HG03520 (cell line): ENCODE results near the gene CTLA4.
A peak's percentile ranks its signal among the peaks of the same experiment; 100 is the strongest.

Experiments
- ATAC-seq: cut with Tn5 transposase; IDR thresholded peaks from one replicate; pipeline ENCODE4 v1.9.1; 2021; ENCODE audit warnings: mild to moderate bottlenecking, moderate library complexity; ENCODE audit not compliant: unreplicated experiment

The CTLA4 gene

GRCh38 chr2:203867561-203868200, at the start of gene CTLA4:
Gene CTLA4, plus strand, starts transcription at chr2:203867771. Its CDS starts 172 bp downstream, at chr2:203867943.
- ATAC-seq: no peak

DNA sequence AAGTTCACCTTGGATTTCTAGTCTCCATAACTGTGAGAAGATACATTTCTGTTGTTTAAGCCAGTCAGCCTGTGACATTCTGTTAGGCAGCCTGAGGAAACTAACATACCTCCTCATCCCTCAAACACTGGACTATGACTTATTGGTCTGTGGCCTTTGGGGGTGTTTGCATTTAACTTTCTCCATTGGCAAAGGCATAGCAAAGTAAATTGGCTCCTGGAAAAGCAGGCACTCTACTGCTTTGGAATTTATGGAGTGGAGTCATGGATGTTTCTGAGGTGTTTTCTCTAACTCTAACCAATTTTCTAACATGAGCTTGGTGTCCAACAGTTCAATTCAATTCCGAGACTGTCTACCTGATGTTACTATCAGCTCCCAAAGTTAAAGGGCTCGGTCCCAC, 48.9 kb upstream of the CTLA4 start:
- no peak for ATAC-seq

GRCh38 chr2:203819434-203820133, 48.0 kb upstream of the CTLA4 start:
- no peak for ATAC-seq

GRCh38 chr2:203820969-203821368, 46.6 kb upstream of the CTLA4 start:
- ATAC-seq: peak; percentile 74

- no peak for ATAC-seq
Measured at GRCh38 chr2:203822240-203822639, 45.3 kb upstream of the CTLA4 start.

- no peak for ATAC-seq
Measured at GRCh38 chr2:203823173-203823572, 44.4 kb upstream of the CTLA4 start.

DNA sequence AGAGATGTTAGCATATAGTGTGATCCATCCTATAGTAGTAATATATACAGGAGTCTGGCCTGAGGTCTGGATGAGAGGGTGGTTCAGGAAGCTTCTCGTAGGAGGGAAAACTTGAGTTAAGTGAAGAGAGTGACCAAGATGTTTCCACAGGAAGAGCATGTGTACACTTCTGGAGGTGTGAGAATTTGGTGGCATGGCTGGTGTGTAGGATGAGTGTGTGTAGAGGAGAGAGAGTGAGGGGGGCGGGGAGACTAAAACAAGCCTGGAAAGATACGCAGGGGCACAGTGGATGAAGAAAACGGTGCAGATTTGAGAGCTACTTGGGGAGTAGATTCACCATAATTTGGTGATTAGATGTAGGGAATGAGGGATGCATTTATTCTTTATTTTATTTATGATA, 43.5 kb upstream of the CTLA4 start:
- ATAC-seq: no peak

- ATAC-seq: no peak
Measured at GRCh38 chr2:203824603-203825002, 43.0 kb upstream of the CTLA4 start.

DNA sequence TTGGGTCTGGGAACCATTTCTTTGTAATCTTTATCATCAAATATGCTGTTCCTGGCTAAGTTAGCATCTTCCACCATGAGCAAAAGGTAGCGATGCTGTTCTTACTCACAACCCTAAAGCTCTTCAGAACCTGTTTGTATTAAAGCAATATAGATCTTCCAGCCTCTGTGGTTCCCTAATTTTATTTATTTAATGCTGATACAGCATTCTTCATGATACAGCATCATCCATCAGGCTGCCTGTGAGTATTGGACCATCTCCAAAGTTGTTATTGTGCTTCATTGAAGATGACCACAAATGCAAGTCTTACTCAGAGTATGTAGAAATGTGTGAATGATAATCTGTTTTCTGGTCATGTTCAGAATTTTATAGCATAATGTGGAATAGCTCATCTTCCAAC, 40.9 kb upstream of the CTLA4 start:
- no peak for ATAC-seq

DNA sequence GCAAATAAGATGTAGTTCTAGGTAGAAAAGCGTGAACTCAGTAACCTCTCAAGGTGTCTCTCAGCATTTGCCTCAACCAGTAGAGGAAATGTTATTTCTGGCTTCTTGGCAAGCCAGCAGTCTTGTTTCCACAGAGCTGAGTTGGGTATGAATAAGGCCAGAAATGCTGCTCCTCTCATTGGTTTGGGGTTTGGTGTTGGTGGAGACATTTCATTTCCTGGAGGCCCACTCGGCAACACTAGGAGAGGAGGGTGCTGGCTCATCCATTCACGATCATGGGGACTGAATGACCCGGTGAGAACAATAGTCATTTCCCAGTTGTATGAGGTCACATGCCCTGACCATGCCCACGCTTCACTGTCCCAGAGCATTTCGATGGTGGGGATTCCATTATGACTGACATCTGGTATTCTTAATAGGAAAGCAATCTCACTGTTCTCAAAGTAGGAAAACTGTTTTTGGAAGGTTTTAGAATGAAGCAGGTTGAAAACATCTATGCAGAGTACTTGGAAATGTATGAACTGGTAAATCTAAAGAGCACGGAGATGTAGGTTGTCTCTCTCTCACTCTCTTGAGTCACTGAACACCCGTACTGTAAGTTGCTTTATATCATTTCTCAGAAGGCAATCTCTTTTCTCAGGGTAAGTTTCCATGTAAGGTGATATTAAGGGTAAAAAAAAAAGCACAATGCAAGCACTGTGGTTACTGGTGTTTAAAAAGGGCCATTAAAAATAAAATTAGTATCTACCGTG, 37.1 kb upstream of the CTLA4 start:
- ATAC-seq: no peak

- no peak for ATAC-seq
Measured at GRCh38 chr2:203835420-203835819, 32.2 kb upstream of the CTLA4 start.

DNA sequence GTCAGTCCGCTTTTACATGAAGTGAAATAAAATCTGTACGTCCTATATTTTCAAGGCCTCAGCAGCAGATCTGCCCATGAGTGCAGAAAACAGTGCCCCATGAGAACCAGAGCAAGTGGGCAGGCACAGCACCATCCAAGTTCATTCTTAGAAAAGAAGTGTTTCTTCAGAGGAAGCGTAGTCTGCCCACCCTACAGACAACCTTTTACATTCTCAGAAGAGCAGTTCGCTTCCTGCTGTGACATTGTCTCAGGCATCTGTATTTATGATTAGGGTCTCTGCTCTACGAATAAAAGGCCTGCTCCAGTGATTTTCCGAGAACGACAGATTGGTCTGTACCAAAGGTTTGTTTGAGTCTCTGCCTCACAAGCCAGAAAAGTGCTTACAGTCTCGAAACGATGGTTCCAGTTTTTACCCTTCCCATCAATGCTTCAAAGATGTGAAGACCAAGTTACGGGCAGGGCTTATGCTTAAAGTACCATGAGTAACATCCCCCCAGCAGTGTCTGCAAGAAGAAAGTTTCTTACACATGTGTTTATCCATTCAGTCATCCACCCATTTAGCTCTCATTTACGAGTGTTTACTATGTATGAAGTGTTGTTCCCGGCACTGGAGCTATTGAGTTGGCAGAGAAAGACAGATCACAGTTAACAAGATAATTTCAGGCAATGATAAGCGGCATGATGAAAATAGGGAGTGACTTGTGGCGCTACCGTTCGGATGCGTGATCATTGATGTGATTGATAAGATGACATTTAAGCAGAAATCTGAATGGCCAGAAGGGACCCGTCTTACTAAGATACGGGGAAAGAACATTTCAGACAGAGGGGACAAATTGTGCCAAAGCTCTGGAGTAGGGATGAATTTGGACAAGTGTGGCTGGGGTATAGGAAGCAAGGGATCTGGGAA, 31.4 kb upstream of the CTLA4 start:
- ATAC-seq: no peak

DNA sequence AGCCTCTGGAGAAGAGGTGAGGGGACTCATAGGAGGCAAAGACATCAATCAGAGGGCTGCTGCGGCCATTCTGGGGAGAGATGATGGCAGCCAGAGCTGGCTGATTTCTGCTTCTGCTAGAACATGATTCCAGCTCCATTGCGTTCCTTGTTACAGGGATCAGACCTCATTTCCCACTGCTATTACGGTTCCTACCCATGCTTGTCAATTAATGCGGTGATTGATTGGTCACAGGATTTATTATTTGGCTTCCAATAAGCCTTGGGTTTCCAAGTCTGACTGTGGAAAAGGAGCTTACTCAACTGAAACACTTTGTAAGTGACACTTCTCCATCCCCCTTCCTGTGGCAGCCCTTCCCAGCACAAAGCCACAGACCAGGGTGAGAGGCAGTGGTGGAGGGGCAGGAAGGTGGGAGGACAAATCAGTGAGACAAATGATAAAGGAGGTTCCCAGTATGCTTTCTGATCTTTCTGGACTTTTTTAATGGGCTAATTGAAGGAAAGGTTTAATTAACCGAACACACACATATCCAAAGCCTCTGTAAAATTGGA, 26.8 kb upstream of the CTLA4 start:
- no peak for ATAC-seq

- ATAC-seq: no peak
Measured at GRCh38 chr2:203841654-203842053, 25.9 kb upstream of the CTLA4 start.

- ATAC-seq: no peak
Measured at GRCh38 chr2:203842373-203842772, 25.2 kb upstream of the CTLA4 start.

- no peak for ATAC-seq
Measured at GRCh38 chr2:203846490-203847105, 21.0 kb upstream of the CTLA4 start.

DNA sequence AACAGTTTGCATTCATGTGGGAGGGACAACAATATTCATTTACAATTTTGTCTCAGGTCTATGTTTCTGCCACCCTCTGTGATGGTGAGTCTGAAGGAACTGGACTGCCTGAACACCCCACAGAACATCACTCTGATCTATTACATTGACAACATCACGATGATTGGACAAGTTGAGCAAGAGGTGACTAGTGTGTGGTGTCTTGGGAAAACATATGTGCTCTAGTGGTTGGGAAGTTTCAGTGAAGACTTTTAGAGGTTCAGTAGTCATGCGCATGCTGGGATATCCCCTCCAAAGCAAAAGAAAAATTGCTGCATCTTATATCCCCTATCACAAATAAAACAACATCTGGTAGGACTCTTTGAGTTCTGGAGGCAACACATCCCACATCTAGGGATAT, 18.6 kb upstream of the CTLA4 start:
- ATAC-seq: no peak

- no peak for ATAC-seq
Measured at GRCh38 chr2:203852760-203853159, 14.8 kb upstream of the CTLA4 start.

DNA sequence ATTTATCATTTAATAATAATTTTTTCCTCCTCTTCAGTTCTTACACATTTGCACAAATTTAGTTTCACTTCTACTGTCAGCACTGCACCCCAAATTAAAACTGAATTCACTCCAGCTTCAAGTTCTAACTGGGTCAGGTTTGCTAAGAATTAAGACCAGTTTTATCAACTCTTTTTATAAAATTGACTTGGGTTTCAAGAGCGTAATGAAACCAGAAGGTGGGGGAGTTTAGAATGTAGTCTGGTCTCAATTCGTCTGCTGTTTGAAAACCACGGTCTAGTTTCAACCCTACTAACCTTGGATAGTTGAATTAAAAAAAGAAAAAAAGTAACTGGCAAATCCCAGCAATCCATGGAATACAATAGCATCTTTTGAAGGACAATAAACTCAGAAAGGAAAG, 14.3 kb upstream of the CTLA4 start:
- peak; percentile 46 for ATAC-seq

DNA sequence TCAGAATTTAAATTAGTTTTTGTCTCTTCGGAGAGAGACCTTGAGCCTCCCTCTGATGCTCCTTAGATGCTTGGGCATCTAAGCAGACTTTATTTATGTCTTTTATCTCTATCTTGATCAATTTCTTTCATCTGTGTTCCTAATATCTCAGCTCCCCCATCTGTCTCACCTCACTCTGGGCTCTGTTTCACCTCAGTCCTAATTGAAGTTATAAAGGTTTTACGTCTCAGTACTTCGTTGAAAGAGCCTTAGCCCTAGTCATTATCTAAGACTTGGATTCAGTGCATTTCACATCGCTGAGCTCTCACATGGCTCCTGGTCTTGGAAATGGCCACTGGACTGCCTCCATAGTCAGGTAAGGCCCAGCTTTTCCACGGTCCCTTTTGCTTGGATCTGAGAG, 13.8 kb upstream of the CTLA4 start:
- ATAC-seq: no peak
